Fibroblast of peridontal ligament (primary cell): ENCODE results near the gene RDM1.

Experiments
- DNase-seq: peaks from one replicate; pipeline ENCODE4 v3.0.0-alpha.2; 2010; ENCODE audit errors: extremely low read depth

Gene RDM1

DNA sequence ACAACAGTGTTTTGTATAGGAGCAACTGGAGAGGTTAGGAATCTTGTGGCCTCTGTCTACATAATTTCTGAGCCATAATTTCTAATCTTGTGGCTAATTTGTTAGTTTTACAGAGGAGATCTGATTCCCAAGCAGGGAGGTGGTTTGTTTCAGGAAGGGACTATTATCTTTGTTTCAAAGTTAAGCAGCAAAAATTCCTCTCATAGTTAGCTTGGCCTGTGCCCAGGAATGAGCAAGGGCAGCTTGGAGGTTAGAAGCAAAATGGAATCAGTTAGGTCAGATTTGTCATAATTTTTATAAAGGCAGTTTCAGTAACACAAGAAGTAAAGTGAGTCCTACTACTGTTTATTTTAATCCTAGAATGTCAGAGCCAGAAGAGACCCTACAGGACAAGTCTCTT lies 2.0 kb upstream of the RDM1 start:
- peak; percentile 56 for DNase-seq

DNA sequence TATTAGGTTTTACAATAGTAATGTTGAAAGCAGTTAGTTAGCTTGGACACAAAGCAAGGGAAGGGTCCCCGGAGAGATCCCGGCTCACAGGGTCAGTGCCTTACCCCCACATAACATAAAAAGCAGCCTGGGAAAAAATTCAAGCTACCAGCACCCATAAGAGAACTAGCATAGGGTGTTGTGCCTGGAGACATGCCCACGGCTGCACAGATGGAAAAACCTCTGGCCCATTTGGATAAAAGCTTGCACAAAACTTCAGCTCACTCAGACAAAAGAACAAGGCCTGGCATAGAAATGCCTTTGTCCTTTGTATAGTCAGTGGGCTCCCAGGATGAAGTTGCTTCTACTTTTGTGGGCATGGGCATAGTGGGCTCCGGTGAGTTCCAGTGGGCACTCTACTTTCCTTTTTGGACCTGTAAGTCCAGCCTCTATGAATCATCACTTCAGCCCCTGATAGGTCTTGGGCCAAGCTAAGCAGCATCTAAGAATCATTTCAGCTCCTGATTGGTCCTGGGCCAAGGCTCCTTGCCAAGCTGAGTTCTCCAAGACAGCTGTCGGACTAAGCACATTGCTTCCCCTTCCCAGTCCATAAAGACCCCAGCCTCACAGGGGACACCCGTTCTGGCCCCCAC lies 1.3 kb upstream of the RDM1 start:
- DNase-seq, result peak; percentile 27

DNA sequence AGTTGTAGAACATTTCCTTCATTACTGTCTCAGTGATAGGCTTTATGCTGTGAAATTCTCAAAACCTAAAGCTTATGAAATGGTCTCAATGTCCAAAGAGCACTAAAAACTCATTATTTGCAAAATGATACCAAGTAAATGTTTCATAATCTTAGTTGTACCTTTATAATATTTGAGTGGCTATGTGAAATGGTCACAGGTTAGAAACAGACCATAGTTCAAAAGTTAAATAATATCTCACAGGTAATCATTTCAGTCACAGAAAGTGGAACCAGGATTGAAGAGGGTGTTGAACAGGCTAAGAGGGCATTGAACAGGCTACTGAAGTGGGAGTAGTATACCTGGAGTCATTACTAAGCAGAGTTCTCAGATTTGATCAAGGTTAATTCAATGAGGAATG lies 2.9 kb downstream of the RDM1 start:
- no peak for DNase-seq

DNA sequence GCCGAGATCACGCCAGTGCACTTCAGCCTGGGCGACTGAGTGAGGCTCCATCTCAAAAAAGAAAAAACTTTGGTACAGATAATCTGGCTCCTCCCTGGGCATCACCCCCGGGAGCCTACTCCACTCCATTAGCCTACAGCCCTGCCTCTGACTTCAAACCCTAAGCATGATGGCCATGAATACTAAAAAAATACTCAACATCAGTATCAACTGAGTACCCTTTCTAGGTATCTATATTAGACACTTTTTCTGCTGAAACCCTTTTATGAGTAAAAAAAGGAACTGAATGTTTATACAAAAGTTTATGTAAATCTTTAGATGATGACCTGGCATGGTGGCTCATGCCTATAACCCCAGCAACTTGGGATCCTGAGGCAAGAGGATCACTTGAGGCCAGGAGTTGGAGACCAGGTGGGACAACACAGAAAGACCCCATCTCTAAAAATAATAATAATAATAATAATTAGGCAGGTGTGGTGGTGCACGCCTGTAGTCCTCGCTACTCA lies 6.9 kb downstream of the RDM1 start:
- no peak for DNase-seq

DNA sequence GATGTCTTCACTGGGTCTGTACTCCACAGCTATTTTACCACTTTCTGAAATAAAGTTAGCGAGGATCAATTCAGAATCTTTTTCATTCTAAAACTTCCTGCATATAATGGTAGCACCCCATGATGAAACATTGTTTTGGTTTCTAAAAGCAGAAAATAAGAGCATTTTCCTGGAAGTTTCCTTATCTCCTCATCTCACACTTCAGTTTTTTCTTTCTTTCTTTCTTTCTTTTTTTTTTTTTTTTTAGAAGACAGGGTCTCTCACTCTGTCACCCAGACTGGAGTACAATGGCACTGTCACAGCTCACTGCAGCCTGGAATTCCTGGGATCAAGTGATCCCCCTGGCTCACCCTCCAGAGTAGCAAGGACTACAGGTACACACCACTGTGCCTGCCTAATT lies 10.3 kb downstream of the RDM1 start:
- no peak for DNase-seq

DNA sequence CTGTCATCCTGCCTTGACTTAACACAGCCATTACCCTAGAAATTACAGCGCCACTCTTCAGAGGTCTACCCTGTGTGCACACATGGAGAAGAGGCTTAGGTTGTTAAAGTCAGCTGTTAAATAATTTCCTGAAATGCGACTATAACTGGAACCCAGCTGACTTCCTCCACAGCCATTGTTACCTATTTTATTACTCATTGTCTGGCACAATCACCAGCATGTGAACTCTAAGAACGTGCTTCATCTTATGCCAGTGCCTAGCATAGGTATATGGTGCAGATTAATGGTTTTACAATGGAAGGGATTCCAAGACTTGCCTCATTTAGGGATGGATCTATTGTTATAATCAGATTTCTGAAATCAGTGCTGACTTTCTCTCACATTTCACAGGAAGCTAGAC lies 11.9 kb downstream of the RDM1 start:
- no peak for DNase-seq

DNA sequence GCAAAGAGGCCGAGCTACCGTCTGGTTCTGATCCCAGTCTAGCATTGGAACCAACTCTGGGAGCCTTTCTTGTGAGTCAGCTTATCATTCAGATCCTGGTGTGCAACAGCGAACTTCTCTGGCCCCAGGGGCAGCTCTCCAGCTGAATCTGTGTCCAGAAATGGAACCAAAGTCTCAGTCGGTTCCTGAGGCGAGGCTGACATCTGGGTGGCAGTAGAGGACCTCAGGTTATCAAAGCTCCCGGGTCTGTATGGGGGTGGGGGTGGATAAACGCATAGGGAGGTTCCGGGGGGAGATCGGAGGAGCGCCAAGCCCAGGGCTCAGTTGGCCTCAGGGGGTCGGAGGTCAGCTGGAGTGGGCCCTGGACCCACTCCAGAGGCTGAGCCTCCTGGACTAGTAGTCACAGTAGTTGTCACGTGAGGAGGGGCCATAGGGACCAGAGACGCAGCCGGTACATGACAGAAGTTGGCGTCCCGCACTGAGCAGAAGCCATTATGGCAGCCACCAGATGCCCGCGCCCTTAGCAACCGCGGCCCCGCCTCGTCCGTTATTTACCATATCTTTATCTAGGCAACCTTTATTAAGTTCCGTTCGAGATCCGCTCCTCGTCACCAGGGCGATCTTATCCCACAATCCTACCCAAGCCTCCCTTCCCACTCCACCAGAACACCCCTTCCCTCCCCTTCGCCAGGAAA lies 12.9 kb downstream of the RDM1 start:
- DNase-seq, result no peak

DNA sequence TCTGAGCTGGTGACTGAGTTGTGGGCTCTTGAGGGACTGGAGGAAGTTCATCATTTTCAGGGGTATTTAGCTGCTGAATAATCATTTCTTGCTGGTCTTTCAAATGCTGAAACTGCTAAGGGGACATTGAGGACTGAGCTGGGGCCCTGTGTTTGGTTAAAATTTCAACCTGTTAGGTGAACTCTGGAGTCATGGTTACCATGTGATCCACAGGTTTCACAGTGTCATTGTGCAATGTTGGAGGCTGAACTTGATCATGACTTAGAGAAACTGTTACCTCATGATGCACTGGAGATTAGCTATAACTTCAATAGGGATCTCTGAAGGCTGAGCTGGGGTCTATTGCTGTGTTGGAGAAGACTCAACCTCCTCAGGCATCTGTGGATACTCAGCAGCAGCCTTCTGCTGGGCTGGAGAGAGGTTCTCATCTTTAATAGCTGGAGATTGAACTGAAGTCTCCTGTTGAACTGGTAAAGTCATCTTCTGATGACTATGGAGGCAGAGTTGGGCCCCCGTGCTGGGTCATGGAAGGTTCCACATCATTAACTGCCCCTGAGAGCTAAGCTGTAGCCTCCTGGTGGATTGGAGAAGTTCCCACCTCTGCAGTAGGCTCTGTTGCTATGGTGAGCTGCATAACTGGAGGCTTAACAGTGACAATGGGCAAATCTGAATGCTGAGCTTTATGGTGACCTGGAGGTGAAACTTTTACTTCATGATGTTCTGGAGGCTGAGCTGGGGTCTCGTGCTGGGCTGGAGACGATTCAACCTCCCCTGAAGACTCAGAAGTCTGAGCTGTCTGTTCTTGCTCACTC lies 15.2 kb downstream of the RDM1 start:
- DNase-seq, result no peak

DNA sequence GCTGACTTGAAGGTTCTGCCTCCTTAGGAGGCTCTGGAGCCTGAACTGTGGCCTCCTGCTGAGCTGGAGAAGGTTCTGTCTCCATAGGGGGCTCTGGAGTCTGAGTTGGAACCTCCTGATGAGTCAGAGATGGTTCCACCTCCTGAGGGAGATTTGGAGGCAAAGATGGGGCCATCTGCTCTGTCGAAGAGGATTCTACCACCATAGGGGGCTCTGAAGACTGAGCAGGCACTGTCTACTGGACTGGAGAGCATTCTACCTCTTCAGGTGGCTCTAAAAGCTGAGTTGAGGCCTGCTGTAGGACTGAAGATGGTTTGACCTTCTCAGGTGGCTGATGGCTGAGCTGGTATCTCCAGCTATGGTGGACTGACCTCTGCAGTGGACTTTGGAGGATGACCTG lies 16.2 kb downstream of the RDM1 start:
- no peak for DNase-seq

DNA sequence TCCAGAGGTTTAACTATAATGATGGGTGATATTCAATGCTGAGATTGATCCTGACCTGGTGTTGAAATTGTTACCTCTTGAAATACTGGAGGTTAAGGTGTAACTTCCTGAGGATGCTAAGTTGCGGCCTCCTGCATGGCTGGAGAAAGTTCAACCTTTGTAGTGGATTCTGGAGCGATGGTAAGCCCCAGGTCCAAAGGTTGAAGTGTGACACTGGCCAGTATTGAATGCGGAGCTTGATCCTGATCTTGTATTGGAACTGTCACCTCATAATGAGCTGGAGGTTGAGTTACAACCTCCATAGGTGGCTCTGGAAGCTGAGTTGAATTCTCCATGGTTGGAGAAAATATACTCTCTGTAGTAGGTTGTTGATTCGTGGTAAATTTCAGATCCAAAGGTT lies 17.0 kb downstream of the RDM1 start:
- DNase-seq, result no peak

DNA sequence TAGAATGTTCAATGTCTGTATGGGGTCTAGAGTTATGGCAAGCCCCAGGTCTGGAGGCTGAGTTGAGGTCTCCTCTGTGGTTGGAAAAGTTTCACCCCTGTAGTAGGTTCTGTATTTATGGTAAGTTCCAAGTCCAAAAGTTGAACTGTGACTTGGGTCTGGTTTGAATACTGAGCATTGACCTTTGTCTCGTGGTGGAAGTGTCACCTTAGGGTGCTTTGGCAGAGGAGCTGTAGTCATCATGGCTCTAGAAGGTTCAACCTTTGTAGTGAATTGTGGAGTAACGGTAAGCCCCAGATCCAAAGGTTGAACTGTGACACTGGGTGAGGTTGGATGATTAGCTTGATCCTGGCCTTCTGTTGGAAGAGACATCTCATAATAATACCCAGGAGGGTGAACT lies 17.6 kb downstream of the RDM1 start:
- DNase-seq, result no peak

DNA sequence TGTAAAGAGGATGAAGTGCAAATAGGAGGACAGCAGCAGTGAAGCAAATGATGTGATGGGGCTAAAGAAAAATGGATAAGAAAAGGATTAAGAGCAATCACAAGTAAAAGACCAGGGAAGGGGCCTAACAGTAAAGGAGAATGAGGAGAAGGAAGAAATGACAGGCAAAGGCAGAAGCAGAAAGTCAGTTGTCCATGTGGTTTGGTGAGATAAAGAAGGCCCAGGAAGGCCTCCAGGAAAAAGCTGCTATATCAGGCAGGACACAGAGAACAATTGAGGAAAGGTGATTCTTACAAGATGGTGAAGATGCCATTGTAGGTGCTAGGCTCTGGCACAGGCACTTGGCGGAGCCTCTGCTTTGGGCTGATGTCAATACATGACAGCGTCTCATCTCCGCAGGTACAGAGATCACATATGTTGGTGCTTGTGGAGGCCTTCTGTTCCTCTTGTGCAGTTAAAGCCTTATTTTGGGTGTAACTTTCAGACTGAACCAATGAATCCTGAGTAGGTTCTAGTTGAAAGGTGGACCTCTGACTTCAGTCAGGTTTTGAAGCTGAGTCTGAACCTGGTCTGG lies 18.1 kb downstream of the RDM1 start:
- DNase-seq, result no peak

DNA sequence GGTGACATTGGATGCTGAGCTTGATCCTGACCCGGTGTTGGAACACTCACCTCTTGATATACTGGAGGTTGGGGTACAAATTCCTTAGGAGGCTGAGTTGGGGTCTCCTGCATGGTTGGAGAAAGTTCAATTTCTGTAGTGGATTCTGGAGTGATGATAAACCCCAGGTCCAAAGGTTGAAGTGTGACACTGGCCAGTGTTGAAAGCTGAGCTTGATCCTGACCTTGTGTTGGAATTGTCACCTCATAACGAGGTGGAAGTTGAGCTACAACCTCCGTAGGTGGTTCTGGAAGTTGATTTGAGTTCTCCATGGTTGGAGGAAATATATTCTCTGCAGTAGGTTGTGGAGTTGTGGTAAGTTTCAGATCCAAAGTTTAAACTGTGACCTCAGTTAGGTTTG lies 21.2 kb downstream of the RDM1 start:
- DNase-seq, result no peak

DNA sequence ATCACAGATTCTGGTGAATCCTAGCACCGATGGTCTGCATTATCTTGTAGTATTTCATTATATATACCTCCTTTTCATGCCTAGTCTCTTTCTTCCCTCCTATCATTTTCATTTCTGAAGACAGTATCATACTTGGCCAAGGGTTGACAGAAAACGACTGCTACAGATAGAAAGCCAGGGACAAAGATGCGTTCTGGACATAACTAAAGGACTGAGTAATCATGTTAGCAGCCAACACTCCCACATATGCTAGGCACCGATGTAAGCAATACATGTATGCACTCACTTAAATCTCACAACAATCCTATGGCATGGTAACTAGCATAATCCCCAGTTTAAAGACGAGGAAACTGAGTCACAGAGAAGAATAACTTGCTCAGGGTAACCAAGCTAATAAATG lies 22.9 kb downstream of the RDM1 start:
- no peak for DNase-seq

DNA sequence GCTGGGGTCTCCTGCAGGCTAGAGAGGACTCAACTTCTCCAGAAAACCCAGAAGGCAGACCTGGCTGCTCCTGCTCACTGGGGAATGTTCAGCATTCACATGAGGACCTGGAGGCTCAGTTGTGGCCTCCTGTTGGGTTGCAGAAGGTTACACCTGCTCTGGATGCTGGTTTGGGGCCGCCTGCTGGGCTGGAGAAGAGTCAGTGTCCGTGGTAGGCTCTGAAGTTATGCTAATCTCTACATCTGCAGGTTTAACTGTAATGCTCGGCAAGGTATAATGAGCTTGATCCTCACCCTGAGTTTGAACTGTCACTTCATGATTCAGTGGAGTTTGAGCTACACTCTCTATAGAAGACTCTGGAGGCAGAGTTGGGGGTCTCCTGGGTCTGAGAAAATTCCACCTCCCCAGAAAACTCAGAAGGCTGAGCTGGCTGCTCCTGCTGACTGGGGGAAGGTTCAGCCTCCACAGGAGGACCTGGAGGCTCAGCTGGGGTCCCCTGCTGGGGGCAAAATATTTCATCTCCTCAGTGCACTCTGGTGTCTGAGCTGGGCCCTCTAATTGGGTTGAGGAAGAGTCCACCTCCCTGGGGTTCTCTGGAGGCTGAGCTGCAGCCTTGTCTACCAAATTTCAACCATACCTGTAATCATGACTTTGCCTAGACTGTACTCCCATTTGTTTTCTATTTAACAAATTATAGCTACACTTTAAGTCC lies 23.5 kb downstream of the RDM1 start:
- no peak for DNase-seq

DNA sequence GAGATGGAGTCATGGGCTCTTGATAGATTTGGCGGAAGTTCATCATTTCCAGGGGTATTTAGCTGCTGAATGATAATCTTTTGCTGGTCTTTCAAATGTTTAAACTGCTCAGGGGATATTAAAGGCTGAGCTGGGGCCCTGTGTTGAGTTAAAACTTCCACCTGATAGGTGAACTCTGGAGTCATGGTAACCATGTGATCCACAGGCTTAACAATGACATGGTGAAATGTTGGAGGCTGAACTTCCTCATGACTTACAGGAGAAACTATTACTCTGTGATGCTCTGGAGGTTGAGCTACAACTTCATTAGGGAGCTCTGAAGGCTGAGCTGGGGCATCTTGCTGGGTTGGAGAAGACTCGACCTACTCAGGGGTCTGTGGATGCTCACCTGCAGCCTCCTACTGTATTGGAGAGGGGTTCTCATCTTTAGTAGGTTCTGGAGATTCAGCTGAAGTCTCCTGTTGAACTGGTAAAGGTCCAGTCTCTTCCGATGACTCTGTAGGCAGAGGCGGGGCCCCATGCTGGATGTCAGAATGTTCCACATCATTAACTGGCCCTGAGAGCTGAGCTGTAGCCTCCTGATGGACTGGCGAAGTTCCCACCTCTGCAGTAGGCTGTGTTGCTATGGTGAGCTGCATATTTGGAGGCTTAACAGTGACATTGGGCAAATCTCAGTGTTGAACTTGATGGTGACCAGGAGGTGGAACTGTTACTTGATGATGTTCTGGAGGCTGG lies 24.2 kb downstream of the RDM1 start:
- DNase-seq, result no peak

DNA sequence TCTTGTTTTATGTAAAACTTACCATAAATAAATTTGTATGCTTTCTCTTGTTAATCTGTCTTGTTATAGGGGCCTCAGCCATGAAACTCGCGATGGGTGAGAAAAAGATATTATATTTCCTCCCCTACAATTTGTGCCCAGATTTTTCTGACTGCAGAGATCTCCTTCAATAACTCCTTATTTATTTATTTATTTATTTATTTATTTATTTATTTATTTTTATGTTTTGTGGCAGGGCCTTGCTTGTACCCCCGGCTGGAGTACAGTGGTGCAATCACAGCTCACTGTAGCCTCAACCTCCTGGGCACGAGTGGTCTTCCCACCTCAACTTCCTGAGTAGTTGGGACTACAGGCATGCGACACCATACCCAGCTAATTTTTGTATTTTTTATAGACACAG lies 27.1 kb downstream of the RDM1 start:
- DNase-seq, result no peak

DNA sequence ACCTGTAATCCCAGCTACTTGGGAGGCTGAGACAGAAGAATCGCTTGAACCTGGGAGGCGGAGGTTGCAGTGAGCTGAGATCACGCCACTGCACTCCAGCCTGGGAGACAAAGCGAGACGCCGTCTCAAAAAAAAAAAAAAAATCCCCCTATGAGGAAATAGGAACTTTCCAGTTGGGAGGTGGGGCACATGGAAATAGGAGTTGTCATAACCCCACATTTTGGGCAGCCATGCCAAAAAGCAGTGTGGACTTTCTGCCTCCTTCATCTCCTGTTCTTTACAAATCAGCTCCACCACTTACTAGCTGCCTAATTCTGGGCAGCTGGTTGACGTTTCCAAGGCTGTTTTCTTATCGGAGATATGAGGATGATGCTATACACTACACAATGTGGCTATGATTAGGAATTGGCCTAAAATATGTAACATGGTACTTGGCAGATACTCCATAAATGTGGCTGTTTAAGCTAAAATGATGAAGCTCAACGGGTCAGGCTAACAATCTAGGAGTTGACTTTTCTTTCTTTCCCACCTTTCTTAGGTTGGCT lies 28.9 kb downstream of the RDM1 start:
- DNase-seq, result peak; percentile 10

DNA sequence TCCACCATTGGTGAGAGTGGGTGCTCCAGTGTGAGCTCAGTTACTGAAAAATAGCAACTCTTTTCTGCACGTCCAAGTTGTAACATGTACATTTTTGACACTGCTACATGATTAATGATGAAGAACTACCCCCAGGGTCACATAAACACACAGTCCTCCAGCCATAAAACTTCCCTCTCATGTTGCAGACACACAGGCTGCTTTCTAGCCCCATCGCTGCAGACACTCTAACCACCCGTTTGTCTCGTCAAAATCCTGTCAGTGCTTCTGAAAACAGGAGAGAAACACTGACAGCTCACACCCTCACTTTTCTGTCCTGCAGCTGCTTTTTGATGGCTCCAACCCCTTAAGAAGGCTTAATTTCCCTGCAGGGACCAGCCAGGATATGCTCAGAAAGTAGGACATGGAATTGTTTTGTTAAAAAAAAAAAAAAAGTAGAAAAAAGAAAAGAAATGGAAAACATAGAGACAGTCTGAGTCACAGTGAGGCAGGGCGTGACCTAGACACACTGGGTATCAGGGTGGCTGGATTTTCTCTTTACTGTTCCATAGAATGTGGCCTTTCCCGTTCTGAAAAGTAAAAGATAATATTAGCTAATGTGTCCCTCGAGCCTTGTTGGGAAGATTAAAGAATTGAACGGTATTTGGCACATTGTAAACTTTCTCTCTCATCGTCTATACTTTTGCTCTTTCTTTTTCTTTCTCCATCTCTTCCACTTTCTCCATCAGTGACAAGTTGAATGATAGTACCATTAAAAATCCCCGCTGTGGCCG lies 29.7 kb downstream of the RDM1 start:
- DNase-seq, result no peak

DNA sequence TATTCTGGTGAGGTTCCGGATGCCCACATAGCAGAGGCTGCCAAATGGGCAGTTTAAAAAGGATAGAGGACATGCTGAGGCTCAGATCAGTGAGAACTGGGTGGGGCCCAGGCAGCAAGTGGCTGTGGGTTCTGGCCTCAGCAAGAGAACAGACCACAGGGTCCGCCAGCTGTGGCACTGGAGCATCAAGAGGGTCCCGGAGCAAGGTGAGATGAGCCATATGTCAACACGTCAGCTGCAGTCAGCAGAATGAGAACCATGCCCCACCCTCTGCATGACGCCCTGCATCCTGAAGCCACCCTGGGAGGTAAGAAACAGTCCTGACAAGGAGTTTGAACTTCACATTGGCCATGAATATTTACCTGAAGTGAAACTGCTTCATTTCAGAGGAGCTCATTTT lies 30.3 kb downstream of the RDM1 start:
- DNase-seq, result no peak
